GM12874 (cell line): ENCODE measurements around the gene PDE4D.

Source experiments
- CTCF ChIP-seq: IDR thresholded peaks from 2 replicates; pipeline ENCODE4 v1.5.1; 2011; ENCODE audit warnings: low read depth, mild to moderate bottlenecking, control low read depth, low read length, moderate library complexity; ENCODE audit not compliant: insufficient read depth

PDE4D gene

GRCh38 chr5:59430066-59430685 is 463.4 kb downstream of the PDE4D start:
- TF ChIP-seq CTCF = no peak

- TF ChIP-seq CTCF = no peak
Measured at GRCh38 chr5:59428391-59428790, 465.1 kb downstream of the PDE4D start.

- no peak for TF ChIP-seq CTCF
Measured at GRCh38 chr5:59424515-59424914, 469.0 kb downstream of the PDE4D start.

DNA sequence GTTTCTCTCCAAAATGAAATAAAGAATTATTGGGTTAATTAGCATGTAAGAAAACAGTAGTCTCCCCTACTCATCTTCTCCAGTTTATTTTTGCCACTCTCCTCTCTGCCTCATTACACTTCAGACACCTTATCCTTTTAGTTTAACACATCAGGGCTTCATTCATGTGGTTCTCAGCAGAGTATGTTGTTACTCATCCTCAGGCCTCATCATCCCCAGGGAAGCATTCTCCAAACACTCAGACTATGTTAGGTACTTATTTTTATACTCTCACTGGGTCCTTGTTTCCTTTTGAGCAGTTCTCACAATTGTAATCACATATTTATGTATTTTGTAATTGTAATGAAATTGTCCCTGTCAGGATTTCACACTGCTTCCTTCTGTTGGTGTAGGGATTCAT is 470.5 kb downstream of the PDE4D start:
- no peak for TF ChIP-seq CTCF

DNA sequence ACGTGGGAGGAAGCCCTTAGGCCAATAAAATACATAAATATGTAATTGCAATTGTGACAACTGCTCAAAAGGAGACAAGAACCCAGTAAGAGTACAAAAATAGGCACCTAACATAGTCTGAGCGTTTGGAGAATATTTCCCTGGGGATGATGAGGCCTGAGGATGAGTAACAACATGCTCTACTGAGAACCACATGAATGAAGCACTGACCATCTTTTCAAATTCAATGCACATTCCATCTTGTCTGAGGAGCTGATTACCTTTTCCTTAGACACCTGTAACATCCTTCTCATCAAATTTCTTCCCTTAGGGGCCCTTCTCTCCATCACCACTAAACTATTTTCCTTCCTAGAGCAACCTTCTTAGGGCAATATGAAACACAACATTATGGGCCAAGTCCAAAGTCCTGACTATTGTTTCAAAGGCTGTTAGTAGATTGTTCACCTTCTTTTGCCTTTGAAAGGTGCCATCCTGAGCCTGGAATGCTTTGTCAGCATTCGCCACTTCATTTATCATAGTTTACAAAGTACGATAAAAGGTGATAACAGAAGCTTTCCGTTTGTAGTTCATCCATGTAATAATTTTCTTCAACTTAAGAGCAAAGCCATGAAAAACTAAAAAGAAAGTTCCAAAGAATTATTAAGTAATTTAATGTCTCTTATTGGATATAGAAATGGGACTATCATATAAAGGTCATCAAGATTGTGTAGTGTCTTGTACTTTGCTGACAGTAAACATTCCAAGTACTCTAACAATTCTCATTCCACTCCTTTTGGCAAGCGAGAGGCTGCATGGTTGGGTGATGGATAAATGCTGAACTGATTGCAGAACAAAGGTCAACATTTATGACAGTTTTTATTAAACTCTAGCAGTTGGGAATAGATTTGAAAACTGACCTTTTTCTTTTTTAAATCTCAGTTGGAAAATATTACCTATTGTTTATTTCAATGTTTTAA is 471.3 kb downstream of the PDE4D start:
- TF ChIP-seq CTCF = no peak

GRCh38 chr5:59420596-59420995 is 472.9 kb downstream of the PDE4D start:
- no peak for TF ChIP-seq CTCF

GRCh38 chr5:59418808-59419207 is 474.7 kb downstream of the PDE4D start:
- no peak for TF ChIP-seq CTCF
